GM12801 (cell line): ENCODE results near the gene RNF14.

ENCODE experiments used
- TF ChIP-seq, protein P1 (sequence below): IDR thresholded peaks from one replicate; pipeline ENCODE4 v1.5.1; 2011; ENCODE audit warnings: control low read depth; ENCODE audit not compliant: insufficient read length; ENCODE audit errors: extremely low read depth

RNF14 gene

DNA sequence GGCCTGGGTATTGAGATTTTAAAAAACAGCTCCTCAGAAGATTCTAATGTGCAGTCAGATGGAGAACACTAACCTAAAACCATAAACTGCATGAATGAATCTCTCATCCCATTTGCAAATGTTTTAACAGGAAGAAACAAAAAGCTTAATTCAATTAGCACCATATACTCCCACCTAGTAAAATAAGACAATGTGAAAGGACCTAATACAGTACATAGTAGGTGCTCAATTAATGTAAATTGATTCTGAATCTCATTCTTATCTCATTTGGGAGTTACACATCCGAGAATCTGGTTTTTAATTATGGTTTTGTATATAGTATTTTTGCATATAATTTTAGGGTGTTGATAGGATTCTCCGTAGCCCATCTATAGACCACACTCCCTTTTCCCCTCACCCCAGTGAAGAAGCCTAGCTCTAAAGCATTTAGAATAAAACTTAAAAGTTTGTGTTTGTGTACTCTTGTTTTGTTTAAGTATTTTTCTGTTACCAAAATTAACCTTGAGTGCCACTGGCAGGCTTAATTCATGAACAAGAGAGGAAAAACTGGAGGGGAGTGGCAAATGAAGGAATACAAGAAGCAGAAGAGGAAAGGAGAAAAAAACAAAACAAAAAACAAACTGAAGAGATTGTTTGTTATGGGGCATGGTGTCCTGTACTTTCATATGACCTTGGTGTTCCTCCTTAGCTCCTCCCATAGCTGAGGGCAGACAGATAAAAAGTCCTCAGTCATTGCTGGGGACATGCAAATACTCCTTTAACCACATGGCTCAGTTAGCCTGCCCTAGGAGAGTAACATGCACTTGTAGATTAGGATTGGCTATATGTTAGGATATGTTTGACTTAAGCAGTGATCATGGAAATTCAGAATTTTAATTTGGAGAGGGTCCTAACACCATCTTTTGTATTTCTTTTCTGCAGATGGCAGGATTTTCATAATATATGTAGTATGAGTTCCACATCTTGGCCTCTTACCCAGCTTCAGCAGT lies 1.2 kb downstream of the RNF14 start:
- TF ChIP-seq, protein P1, sequence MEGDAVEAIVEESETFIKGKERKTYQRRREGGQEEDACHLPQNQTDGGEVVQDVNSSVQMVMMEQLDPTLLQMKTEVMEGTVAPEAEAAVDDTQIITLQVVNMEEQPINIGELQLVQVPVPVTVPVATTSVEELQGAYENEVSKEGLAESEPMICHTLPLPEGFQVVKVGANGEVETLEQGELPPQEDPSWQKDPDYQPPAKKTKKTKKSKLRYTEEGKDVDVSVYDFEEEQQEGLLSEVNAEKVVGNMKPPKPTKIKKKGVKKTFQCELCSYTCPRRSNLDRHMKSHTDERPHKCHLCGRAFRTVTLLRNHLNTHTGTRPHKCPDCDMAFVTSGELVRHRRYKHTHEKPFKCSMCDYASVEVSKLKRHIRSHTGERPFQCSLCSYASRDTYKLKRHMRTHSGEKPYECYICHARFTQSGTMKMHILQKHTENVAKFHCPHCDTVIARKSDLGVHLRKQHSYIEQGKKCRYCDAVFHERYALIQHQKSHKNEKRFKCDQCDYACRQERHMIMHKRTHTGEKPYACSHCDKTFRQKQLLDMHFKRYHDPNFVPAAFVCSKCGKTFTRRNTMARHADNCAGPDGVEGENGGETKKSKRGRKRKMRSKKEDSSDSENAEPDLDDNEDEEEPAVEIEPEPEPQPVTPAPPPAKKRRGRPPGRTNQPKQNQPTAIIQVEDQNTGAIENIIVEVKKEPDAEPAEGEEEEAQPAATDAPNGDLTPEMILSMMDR: no peak

DNA sequence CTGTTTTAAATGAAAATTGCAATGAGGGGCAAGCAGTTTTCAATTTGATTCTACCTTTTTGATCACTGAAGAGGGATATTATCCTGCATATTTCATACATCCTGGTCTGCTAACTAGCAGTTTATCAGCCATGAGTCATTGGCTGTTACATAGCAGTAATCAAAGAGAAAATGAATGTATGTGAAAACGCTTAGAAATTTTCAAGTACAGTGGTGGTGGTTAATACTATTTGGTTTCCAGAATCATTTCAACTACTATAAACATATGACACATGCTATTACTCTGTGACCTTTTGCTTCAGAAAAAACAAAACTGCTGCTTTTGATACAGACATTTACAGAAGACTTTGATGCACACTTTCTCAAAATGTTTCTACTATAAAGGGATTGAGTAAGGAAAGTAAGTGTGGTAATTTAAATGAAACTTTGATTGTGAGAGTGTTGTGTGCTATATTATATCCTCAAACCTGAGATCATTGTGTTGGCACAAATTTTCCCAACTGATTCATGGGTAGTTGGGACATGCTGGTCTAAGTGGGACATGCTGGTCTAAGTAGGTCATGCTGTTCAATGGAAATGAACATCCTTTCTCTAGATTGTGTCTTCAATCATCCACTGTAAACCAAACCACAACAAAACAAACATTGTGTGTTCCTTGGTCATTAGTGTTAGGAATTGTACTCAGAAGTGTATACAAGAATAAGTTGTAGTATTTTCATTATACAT lies 5.1 kb downstream of the RNF14 start:
- TF ChIP-seq, protein P1: no peak

DNA sequence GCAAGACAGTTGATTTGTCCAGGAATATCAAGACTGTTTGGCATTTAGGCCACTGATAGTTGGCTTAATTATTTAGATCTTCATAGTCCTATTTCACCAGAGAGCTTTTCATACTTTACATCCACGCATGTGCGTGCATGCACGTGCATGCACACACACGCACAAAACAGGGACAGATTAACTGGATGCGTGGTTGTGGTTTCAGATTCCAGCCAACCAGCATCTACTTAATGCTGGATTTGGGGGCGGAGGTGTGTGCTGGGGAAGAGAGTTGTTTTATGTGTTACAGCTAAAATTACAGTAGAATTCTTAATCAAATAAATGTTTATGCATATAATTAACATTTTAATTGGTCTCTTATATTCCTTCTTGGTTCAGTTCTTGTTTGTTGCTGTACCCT lies 7.3 kb downstream of the RNF14 start:
- TF ChIP-seq, protein P1: no peak

DNA sequence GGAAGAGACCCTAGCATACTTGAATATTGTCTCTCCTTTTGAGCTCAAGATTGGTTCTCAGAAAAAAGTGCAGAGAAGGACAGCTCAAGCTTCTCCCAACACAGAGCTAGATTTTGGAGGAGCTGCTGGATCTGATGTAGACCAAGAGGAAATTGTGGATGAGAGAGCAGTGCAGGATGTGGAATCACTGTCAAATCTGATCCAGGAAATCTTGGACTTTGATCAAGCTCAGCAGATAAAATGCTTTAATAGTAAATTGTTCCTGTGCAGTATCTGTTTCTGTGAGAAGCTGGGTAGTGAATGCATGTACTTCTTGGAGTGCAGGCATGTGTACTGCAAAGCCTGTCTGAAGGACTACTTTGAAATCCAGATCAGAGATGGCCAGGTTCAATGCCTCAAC lies 9.5 kb downstream of the RNF14 start:
- TF ChIP-seq, protein P1: no peak

DNA sequence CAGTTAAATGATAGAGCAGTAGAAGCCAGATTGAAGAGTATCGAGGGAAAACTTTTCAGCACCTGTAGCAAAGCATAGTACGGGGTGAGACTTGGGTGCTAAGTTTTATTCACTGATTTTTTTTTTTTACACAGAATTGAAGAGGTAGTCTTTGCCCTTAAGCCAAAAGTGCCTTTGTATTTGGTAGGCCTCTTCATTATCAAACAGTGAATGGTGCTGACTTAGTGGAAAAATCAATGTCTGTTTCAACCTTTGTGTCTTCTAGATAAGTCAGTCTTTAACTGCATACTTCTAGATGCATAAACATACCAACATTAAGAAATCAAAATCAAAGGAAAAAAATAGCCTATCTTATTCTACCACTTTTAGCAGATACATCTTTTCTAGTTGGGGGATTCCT lies 13.7 kb downstream of the RNF14 start:
- TF ChIP-seq, protein P1: no peak

DNA sequence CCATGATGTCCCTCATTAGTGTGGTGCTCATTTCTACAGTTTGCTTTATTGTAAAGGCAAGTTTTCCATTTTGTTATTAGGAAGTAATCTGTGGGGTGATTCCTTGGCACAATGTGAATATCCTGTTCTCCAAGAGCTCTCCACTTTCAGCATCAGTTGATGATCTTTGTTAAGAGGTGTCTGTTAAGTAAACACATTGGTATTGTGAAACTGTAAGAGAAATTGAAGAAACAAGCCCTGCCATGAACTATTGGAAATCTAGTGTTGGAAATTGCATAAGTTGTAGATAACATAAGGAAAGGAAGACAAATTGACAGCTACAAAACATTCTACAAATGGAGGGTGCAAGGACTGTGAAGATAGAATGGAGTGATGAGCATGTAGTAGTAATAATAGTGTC lies 17.2 kb downstream of the RNF14 start:
- TF ChIP-seq, protein P1: no peak

DNA sequence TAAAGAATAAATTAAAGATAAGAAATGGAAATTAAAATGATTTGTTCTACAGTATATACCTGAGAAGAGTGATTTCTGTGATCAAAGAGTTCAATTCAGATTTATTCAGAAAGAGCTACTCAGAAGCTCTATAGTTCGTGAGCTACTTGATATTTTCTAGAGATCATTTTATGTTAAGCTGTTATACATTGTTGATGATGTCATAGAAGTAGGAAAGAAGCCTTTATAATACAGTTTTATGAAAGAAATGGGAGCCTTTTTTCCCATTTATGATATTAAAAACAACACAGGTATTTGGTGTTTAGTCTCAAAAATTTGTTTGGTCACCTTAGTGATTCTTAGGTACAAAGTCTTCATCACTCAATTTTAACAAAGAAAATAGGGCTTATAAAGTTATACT lies 20.8 kb downstream of the RNF14 start:
- TF ChIP-seq, protein P1: no peak
